GM20000 (cell line): ENCODE results near the gene TAS2R43.
"Not testable (repeated sequence)": the region's sequence is repeated elsewhere in the genome, so short reads cannot be mapped to it uniquely, and the experiment has no call there.

ENCODE experiments used
- DNase-seq: peaks from one replicate; pipeline ENCODE4 v3.0.0; 2012; ENCODE audit warnings: low spot score
- TF ChIP-seq, protein P1 (sequence below): IDR thresholded peaks from 2 replicates; pipeline ENCODE4 v1.5.1; 2012; ENCODE audit warnings: mild to moderate bottlenecking, control low read depth; ENCODE audit errors: extremely low read depth, missing control alignments

TAS2R43 gene

DNA sequence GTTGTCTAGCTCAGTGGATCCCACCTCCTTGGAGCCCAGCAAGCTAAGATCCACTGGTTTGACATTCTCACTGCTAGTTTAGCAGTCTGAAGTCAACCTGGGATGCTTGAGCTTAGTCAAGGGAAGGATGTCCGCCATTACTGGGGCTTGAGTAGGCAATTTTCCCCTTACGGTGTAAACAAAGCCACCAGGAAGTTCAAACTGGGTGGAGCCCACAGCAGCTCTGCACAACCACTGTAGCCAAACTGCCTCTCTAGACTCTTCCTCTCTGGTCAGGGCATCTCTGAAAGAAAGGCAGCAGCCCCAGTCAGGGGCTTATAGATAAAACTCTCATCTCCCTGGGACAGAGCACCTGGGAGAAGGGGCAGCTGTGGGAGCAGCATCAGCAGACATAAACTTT lies 16.7 kb upstream of the TAS2R43 start:
- no peak for DNase-seq
- TF ChIP-seq, protein P1, sequence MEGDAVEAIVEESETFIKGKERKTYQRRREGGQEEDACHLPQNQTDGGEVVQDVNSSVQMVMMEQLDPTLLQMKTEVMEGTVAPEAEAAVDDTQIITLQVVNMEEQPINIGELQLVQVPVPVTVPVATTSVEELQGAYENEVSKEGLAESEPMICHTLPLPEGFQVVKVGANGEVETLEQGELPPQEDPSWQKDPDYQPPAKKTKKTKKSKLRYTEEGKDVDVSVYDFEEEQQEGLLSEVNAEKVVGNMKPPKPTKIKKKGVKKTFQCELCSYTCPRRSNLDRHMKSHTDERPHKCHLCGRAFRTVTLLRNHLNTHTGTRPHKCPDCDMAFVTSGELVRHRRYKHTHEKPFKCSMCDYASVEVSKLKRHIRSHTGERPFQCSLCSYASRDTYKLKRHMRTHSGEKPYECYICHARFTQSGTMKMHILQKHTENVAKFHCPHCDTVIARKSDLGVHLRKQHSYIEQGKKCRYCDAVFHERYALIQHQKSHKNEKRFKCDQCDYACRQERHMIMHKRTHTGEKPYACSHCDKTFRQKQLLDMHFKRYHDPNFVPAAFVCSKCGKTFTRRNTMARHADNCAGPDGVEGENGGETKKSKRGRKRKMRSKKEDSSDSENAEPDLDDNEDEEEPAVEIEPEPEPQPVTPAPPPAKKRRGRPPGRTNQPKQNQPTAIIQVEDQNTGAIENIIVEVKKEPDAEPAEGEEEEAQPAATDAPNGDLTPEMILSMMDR, result no peak

DNA sequence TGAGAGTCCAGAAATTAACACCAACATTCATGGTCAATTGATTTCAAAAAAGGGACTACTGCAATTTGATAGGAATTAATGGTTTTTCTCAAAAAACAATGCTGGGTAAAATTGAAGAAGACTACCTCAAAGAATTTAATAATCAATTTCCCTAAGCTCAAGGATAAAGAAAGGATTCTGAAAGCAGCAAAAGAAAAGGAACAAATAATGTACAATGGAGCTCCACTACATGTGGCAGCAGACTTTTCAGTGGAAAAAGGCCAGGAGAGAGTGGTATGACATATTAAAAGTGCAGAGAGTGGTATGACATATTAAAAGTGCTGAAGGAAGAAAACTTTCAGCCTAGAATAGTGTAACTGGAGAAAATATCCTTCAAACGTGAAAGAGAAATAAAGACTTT lies 15.6 kb upstream of the TAS2R43 start:
- TF ChIP-seq, protein P1, result no peak
- no peak for DNase-seq

- TF ChIP-seq, protein P1, result no peak
- DNase-seq, result no peak
These were observed 14.2 kb upstream of the TAS2R43 start for GRCh38 chr12:11106288-11106687.

DNA sequence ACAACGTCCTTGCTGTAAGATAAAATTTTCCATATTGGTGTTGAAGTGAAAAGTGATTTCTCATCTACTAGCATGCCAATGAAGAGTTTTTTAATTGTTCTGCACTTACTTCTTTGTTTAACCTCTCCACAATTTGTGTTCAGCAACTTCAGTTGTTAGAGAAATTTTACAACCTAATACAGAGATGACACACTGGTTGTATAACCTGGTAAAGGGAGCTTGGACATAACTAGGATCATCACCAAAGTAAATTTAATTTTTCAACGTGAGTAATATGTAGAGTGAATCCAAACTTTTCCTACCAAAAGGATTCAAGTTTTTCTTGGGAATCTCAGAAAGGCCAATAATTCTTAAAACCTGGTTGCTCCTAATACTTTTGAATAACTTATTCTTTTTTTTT lies 13.4 kb upstream of the TAS2R43 start:
- DNase-seq, result no peak
- TF ChIP-seq, protein P1, result no peak

DNA sequence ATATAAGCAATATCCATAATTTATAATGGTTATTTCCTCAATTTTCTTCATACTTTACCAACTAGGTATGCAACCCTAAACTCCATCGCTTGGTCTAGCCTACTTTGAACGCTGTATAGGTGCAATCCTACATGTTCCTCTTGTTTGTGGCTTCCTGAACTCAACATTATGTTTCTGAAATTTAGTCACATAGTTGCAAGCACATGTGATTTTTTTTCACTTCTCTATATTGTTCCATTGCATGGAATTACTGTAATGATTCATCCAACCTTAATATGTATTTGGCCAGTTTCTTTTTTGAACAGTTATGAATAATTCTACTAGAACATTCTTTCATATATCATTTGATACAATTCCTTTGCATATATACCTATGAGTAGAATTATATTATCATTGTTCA lies 2.8 kb upstream of the TAS2R43 start:
- DNase-seq, result not testable (repeated sequence)

DNA sequence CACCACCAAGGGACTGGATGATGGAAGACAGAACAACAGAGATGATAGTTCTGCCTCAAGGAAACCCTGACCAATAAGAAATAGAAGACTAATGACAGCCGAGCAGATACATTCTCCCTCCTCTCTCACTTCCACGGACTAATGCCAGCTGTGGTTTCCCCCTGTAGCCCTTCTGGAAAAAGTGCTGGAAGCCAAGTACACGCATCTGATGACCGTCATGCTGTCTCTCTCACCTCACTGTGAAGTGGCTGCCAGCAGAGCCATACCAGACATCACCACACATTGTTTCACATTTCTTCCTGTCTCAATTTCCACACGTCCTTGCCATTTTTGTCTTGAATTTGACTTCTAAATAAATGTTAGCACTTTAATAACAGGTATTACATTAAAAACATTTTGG lies 2.9 kb downstream of the TAS2R43 start:
- TF ChIP-seq, protein P1, result no peak
- no peak for DNase-seq

DNA sequence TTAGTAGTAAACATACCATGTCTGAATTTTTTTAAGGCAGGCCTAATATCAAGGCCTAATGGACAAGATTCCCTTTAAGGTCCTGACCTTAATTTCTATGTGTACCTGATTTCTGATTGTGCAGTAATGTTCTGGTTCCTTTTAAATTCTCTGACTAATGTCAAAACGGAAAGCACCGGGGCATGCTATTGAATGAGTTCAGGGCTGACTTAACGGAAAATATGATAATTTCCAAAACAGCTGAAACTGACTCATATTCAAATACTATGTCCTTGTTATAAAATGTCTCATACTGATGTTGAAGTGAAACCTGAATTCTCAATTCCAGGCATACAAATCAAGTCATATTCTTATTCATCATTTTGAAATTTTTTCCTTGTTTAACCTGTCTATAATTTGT lies 6.7 kb downstream of the TAS2R43 start:
- peak; percentile 7 for DNase-seq
- TF ChIP-seq, protein P1, result no peak

- TF ChIP-seq, protein P1, result no peak
- no peak for DNase-seq
These were observed 10.1 kb downstream of the TAS2R43 start for GRCh38 chr12:11081987-11082386.
